Stimulated activated CD8-positive, alpha-beta memory T cell treated with anti-CD3 and anti-CD28 coated beads, Interleukin-2, amount 100 ng/mL, for 1 hour (primary cell): ENCODE measurements around the gene FCHO1.
A peak's percentile ranks its signal among the peaks of the same experiment; 100 is the strongest.

Experiments used
- DNase-seq, 2 donors: peaks; one replicate each; pipeline ENCODE4 v3.0.0-alpha.2; 2020; ENCODE audit warnings: low read depth in 2 of 2

FCHO1 gene

GRCh38 chr19:17733127-17733526 is 18.1 kb upstream of the FCHO1 start:
- DNase-seq = no peak

- no peak for DNase-seq
These were observed 17.1 kb upstream of the FCHO1 start for GRCh38 chr19:17734146-17734545.

GRCh38 chr19:17735410-17735809 is 15.9 kb upstream of the FCHO1 start:
- DNase-seq = no peak

GRCh38 chr19:17737690-17738153 is 13.6 kb upstream of the FCHO1 start:
- no peak for DNase-seq

GRCh38 chr19:17739121-17739875 is 12.0 kb upstream of the FCHO1 start:
- DNase-seq = no peak

- no peak for DNase-seq
These were observed 9.8 kb upstream of the FCHO1 start for GRCh38 chr19:17741456-17741855.

GRCh38 chr19:17743874-17744580 is 7.2 kb upstream of the FCHO1 start:
- DNase-seq = no peak

GRCh38 chr19:17747205-17748098 is 3.8 kb upstream of the FCHO1 start:
- peak; percentile 86 to 89 for DNase-seq

GRCh38 chr19:17748884-17749638 is 2.2 kb upstream of the FCHO1 start:
- DNase-seq = no peak

- no peak for DNase-seq
These were observed 1.4 kb upstream of the FCHO1 start for GRCh38 chr19:17749912-17750317.

- no peak for DNase-seq
These were observed 616 bp downstream of the FCHO1 start for GRCh38 chr19:17751912-17752273.

- no peak for DNase-seq
These were observed 1.8 kb downstream of the FCHO1 start for GRCh38 chr19:17752865-17753639.

GRCh38 chr19:17753976-17754375 is 2.7 kb downstream of the FCHO1 start:
- no peak for DNase-seq

GRCh38 chr19:17754634-17755442 is 3.6 kb downstream of the FCHO1 start:
- no peak for DNase-seq

GRCh38 chr19:17755443-17755890 is 4.2 kb downstream of the FCHO1 start:
- DNase-seq = no peak

GRCh38 chr19:17755977-17756670 is 4.8 kb downstream of the FCHO1 start:
- DNase-seq = no peak

GRCh38 chr19:17757125-17757524 is 5.8 kb downstream of the FCHO1 start:
- no peak for DNase-seq

GRCh38 chr19:17758515-17758914 is 7.2 kb downstream of the FCHO1 start:
- DNase-seq = no peak

- DNase-seq = no peak
These were observed 9.9 kb downstream of the FCHO1 start for GRCh38 chr19:17761148-17761547.
